ENCODE measurements around the gene TRIM43B.
"Not testable (repeated sequence)": the region's sequence is repeated elsewhere in the genome, so short reads cannot be mapped to it uniquely, and the experiment has no call there.

Gene TRIM43B

GRCh38 chr2:95433973-95434372 lies 50.6 kb downstream of the TRIM43B start:
- DNase-seq (ENCODE audit: low read depth) = not testable (repeated sequence)

GRCh38 chr2:95433373-95433772 lies 51.2 kb downstream of the TRIM43B start:
- DNase-seq (ENCODE audit: low read depth) = not testable (repeated sequence)

GRCh38 chr2:95429748-95430467 lies 54.6 kb downstream of the TRIM43B start:
- DNase-seq (ENCODE audit: low read depth) = not testable (repeated sequence)

GRCh38 chr2:95427196-95427867 lies 57.2 kb downstream of the TRIM43B start:
- not testable (repeated sequence) for DNase-seq (ENCODE audit: low read depth)
